ENCODE data around the gene ZNHIT1. TPM values are rescaled to one million over a fixed set of nuclear protein-coding genes. Genes with fewer than 3 reads are reported as not detected.

Gene ZNHIT1
- total and polyA plus RNA-seq, 4 donors: 49.2 to 167 (median 70.9) TPM

DNA sequence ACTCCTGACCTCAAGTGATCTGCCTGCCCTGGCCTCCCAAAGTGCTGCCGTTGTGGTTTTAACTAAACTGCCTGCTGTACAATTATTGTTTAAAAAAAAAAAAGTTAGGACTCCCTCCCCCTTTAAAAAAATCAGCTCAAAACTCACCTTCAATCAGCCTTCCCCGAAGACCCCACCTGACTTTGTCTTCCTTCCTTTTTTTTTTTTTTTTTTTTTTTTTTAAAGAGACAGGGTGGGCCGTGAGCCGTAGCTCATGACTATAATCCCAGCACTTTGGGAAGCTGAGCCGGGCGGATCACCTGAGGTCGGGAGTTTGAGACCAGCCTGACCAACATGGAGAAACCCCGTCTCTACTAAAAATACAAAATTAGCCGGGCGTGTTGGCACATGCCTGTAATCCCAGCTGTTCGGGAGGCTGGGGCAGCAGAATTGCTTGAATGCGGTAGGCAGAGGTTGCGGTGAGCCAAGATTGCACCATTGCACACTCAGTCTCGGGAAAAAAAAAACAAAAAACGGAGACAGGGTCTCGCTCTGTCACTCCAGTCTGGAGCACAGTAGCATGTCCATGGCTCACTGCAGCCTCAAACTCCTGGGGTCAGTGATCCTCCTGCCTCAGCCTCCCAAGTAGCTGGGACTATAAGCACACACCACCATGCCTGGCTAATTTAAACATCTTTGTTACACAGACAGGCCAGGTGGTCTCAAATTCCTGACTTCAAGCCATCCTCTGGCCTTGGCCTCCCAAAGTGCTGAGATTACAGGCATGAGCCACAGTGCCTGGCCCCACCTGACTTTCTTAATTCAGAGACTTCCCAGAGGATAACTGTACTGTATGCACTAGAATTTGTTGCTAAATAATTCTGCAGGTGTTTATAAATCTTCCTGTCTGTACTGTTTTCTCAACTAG is 23.7 kb downstream of the ZNHIT1 start:
- peaks cover 0 to 23% (median 13%) of the 10 kb centered on the region in 4 donors for H3K36me3 ChIP-seq (ENCODE audit: control insufficient read depth in 4 of 4, insufficient read depth in 4 of 4, low read length in 4 of 4)
- TF ChIP-seq, protein P1, sequence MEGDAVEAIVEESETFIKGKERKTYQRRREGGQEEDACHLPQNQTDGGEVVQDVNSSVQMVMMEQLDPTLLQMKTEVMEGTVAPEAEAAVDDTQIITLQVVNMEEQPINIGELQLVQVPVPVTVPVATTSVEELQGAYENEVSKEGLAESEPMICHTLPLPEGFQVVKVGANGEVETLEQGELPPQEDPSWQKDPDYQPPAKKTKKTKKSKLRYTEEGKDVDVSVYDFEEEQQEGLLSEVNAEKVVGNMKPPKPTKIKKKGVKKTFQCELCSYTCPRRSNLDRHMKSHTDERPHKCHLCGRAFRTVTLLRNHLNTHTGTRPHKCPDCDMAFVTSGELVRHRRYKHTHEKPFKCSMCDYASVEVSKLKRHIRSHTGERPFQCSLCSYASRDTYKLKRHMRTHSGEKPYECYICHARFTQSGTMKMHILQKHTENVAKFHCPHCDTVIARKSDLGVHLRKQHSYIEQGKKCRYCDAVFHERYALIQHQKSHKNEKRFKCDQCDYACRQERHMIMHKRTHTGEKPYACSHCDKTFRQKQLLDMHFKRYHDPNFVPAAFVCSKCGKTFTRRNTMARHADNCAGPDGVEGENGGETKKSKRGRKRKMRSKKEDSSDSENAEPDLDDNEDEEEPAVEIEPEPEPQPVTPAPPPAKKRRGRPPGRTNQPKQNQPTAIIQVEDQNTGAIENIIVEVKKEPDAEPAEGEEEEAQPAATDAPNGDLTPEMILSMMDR (IDR thresholded peaks at IDR 0.05; ENCODE audit: control extremely low read depth, extremely low read depth): no peak
- WGBS, 2 donors: 36 to 74% methylated on average over 16 of the region's 16 CpGs
- ATAC-seq (ENCODE audit: insufficient read depth, low FRiP score): no peak
- no peak overlapping the region for H3K4me3 ChIP-seq
- no peak for DNase-seq
- no peak overlapping the region for H3K27ac ChIP-seq (ENCODE audit: low read depth in 1 of 2, low read length in 1 of 2)
- H3K27me3 ChIP-seq (ENCODE audit: control insufficient read depth in 3 of 3, insufficient read depth in 3 of 3, low read length in 2 of 3): no peaks in the 10 kb centered on the region
- no peaks in the 10 kb centered on the region for H3K9me3 ChIP-seq (ENCODE audit: control insufficient read depth in 4 of 4, insufficient read depth in 3 of 4, low read length in 3 of 4)
- H3K9ac ChIP-seq (ENCODE audit: insufficient read depth in 1 of 2, low read length in 2 of 2): no peak overlapping the region
- peaks cover 6 to 24% (median 17%) of the 10 kb centered on the region in 5 donors for H3K4me1 ChIP-seq (ENCODE audit: control insufficient read depth in 5 of 5, insufficient read depth in 5 of 5, low read length in 5 of 5)

DNA sequence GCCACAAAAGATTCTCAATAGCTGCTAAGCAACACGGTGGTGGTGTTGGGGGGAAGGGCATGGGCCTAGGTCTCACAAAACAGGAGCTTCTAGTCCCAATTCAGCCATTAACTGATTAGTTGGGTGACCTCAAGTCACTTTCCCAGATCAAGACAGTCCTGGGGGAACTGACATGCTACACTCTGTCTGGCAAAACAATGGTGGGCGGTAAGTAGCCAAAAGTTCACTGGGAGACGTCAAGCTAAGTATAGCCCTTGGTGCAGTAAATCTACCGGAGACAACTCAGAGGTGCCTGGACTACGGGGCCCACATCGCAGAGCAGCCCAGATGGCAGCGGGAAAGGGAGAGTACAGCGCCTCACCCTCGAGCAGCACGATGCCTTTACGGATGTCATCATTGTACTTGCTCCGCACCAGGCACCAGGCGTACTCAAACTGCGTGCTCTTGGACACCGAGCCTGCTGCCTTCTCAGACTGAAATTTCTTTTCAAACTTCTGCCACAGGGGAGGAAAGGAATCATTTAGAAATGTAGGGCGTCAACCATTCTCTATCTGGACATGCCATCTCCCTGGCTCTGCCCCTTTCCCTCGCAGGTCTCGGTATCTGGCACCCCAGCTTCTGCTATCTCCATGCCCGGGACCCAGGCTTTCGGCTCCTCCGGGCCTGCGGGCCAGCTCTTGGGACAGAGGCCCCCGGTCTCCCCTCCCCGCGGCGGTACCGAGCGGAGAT is 25.8 kb downstream of the ZNHIT1 start:
- Histone ChIP-seq H3K27ac (ENCODE audit: low read depth in 1 of 2, low read length in 1 of 2) (peak overlapping the region; percentile 80 to 93), H3K9me3 (ENCODE audit: control insufficient read depth in 4 of 4, insufficient read depth in 3 of 4, low read length in 3 of 4) (no peaks in the 10 kb centered on the region), H3K4me3 (peak overlapping the region; percentile 68), H3K36me3 (ENCODE audit: control insufficient read depth in 4 of 4, insufficient read depth in 4 of 4, low read length in 4 of 4) (peaks cover 0 to 14% (median 7%) of the 10 kb centered on the region in 4 donors), H3K27me3 (ENCODE audit: control insufficient read depth in 3 of 3, insufficient read depth in 3 of 3, low read length in 2 of 3) (no peaks in the 10 kb centered on the region), H3K9ac (ENCODE audit: insufficient read depth in 1 of 2, low read length in 2 of 2) (no peak overlapping the region), H3K4me1 (ENCODE audit: control insufficient read depth in 5 of 5, insufficient read depth in 5 of 5, low read length in 5 of 5) (peaks cover 6 to 17% (median 11%) of the 10 kb centered on the region in 5 donors)
- no peak for ATAC-seq (ENCODE audit: insufficient read depth, low FRiP score)
- peak in 1 of 3 donors; percentile 17 for DNase-seq
- 18 to 23% methylated on average over 28 of the region's 28 CpGs for WGBS, 2 donors
- TF ChIP-seq, protein P1 (IDR thresholded peaks at IDR 0.05; ENCODE audit: control extremely low read depth, extremely low read depth): no peak

DNA sequence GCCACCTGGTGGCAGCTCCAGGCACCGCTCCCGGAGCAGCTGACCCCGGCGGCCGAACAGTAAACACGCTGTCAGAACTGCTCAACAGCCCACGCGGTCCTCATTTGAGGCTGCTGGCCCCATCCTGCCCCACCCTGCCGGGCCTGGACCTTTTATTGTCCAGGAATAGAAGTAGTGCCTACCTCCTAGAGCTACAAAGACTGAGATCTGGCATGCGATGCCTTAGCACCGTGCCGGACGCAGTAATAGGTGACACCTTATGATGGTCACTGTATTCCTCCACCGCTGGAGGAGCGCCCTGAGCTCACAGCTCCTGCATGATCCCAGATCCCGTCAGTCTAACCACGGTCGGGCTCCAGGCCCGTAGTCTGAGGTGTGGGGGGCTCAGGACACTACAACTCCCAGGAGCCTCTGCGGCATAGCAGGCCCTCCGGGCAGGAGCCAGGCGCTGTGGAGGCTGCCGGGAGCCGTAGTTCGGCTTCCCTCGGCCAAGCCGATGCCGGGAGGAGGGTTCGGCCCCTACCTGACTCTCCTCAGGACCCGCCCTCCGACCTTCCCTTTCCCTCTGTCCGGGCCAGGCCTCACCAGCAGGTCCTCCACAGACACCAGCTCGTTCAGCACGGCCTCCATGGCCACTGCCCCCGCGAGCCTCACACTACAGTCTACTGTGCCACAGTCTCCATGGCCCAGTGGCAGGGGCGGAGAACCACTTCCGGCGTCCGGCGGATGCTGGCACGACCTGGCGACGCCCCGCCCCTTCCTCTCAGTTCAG is 26.6 kb downstream of the ZNHIT1 start, which contains the start of gene FIS1:
TSS of gene FIS1 (minus strand) at position 707 of the 772 bp plus-strand sequence. CDS start at position 630, 77 bp downstream.
- DNase-seq: peak; percentile 92 to 95 (median 93)
- peak within 1 kb of the TSS; percentile 68 for H3K4me3 ChIP-seq
- peaks cover 0 to 14% (median 8%) of the 10 kb centered on the region in 4 donors for H3K36me3 ChIP-seq (ENCODE audit: control insufficient read depth in 4 of 4, insufficient read depth in 4 of 4, low read length in 4 of 4)
- TF ChIP-seq, protein P1 (IDR thresholded peaks at IDR 0.05; ENCODE audit: control extremely low read depth, extremely low read depth): peak; percentile 72
- peaks cover 6 to 17% (median 11%) of the 10 kb centered on the region in 5 donors for H3K4me1 ChIP-seq (ENCODE audit: control insufficient read depth in 5 of 5, insufficient read depth in 5 of 5, low read length in 5 of 5)
- peak; percentile 94 for ATAC-seq (ENCODE audit: insufficient read depth, low FRiP score)
- 0% methylated on average over 44 to 45 of the region's 45 CpGs for WGBS, 2 donors
- no peaks in the 10 kb centered on the region for H3K27me3 ChIP-seq (ENCODE audit: control insufficient read depth in 3 of 3, insufficient read depth in 3 of 3, low read length in 2 of 3)
- H3K9me3 ChIP-seq (ENCODE audit: control insufficient read depth in 4 of 4, insufficient read depth in 3 of 4, low read length in 3 of 4): no peaks in the 10 kb centered on the region
- H3K9ac ChIP-seq (ENCODE audit: insufficient read depth in 1 of 2, low read length in 2 of 2): peak within 1 kb of the TSS; percentile 65 to 82
- H3K27ac ChIP-seq (ENCODE audit: low read depth in 1 of 2, low read length in 1 of 2): peak within 1 kb of the TSS; percentile 93 to 95

Data from lung (tissue), 12 donors.